Measurements from ENCODE around the gene PHF5A. TPM values are rescaled to one million over a fixed set of nuclear protein-coding genes. Genes with fewer than 3 reads are reported as not detected.

PHF5A gene
- total and polyA plus RNA-seq, 2 of the 8 experiments (the other 6 are each of a cell fraction or from before 2014, with no cell fraction given): 119 to 135 TPM

DNA sequence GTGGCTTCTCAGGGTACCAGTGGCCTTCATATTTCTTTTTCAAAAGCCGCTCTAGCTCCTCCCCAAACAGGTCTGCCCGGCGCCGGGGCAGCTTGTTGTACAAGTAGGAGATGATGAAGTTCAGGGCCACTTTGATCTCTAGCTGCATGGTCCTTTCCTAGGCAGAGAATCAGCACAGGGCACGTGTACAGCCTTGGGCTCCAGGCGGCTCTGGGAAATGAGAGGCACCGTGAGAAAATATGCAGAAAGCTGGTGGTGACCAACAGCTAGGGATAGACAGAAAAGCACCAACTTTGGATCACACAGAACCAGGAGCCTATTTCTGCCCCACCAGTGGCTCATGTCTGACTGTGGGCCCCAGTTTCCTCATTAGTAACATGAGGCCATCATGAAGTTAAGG, 31.3 kb downstream of the PHF5A start:
- POLR2A ChIA-PET (ENCODE audit: partially characterized antibody): interaction anchor here (0.8 to 4.3 kb wide), 12 partner anchors 9 to 87 kb away, joined by 3 to 63 read pairs (median 4); partner anchors contain the start of genes ACO2, PHF5A and TOB2
- Histone ChIP-seq H3K79me2 (ENCODE audit: control insufficient read depth in 1 of 2, insufficient read depth in 2 of 2, low read length in 2 of 2) (peaks cover 2 to 62% of the 10 kb centered on the region in 2 experiments), H3K23ac (ENCODE audit: insufficient read length) (no peak overlapping the region), H3K79me1 (ENCODE audit: low read depth, low read length) (peaks cover 12% of the 10 kb centered on the region), H3K23me2 (ENCODE audit: low read depth, low read length) (no peaks in the 10 kb centered on the region), H3K56ac (replicated peaks; ENCODE audit: insufficient read length, low read depth, low read length) (no peak overlapping the region), H3K9me3 (ENCODE audit: insufficient read depth in 2 of 2, low read depth in 1 of 2, low read length in 1 of 2) (no peaks in the 10 kb centered on the region), H2BK120ac (replicated peaks; ENCODE audit: low read depth, low read length) (no peak overlapping the region), H2BK12ac (ENCODE audit: low read depth, low read length) (no peak overlapping the region), H3K4ac (replicated peaks; ENCODE audit: insufficient read length, low read depth, low read length) (no peak overlapping the region), H4K91ac (replicated peaks; ENCODE audit: insufficient read length, low read length) (no peak overlapping the region), H2AFZ (ENCODE audit: low read length) (no peak overlapping the region), H3K36me3 (ENCODE audit: control insufficient read depth in 2 of 4, insufficient read depth in 4 of 4, low read length in 3 of 4) (peaks cover 17 to 57% (median 31%) of the 10 kb centered on the region in 4 experiments), H3K4me1 (replicated peaks in 1 of 4; ENCODE audit: control insufficient read depth in 3 of 4, insufficient read depth in 4 of 4, low read length in 3 of 4) (no peaks in the 10 kb centered on the region), H3K9ac (replicated peaks in 1 of 4; ENCODE audit: extremely low read depth in 1 of 4, low read depth in 3 of 4, low read length in 3 of 4) (no peak overlapping the region), H4K8ac (ENCODE audit: extremely low read depth, insufficient read depth, low read length) (no peak overlapping the region), H4K20me1 (replicated peaks in 1 of 2; ENCODE audit: control insufficient read depth in 1 of 2, insufficient read depth in 2 of 2, low read length in 2 of 2) (peaks cover 24 to 37% of the 10 kb centered on the region in 2 experiments), H2AK5ac (ENCODE audit: low read depth, low read length) (no peak overlapping the region), H2BK15ac (ENCODE audit: low read length) (no peak overlapping the region), H3K14ac (ENCODE audit: insufficient read length) (no peak overlapping the region), H3K4me3 (ENCODE audit: extremely low read depth in 1 of 4, insufficient read depth in 2 of 4, low read depth in 3 of 4, low read length in 4 of 4) (no peak overlapping the region), H3K27ac (ENCODE audit: low read depth, low read length) (no peak overlapping the region), H2BK20ac (ENCODE audit: low read length) (no peak overlapping the region), H4K5ac (ENCODE audit: insufficient read length, low read depth, low read length) (no peak overlapping the region), H2BK5ac (ENCODE audit: low read depth, low read length) (no peak overlapping the region), H3K27me3 (replicated peaks in 1 of 4; ENCODE audit: control insufficient read depth in 3 of 4, extremely low read depth in 1 of 4, insufficient read depth in 3 of 4, low read length in 3 of 4) (no peaks in the 10 kb centered on the region), H3K18ac (ENCODE audit: extremely low read depth, low read length) (no peak overlapping the region), H3K4me2 (ENCODE audit: insufficient read depth in 1 of 2, low read depth in 2 of 2, low read length in 2 of 2) (no peak overlapping the region)
- FAIRE-seq: no peak
- CTCF ChIA-PET (ENCODE audit: partially characterized antibody): interaction anchor here (0.8 to 2.7 kb wide), 10 partner anchors 8 to 98 kb away, joined by 3 to 9 read pairs (median 4); partner anchors contain the start of genes ACO2 and PHF5A
- DNase-seq (ENCODE audit: low read depth in 1 of 2, low spot score in 2 of 2): no peak
- 94% methylated on average over 7 of the region's 7 CpGs; no CpG with 5 or more reads in 1 of the 2 experiments for WGBS, 2 experiments (ENCODE audit: extremely low coverage in 1 of 2, insufficient coverage in 1 of 2, insufficient read length in 1 of 2, insufficient replicate concordance in 2 of 2, low coverage in 1 of 2, low lambda C conversion rate in 2 of 2, missing lambda C conversion rate in 1 of 2)

Data from H1 (cell line).